Measurements from ENCODE around the gene GGA1. TPM values are rescaled to one million over a fixed set of nuclear protein-coding genes. Genes with fewer than 3 reads are reported as not detected.

Gene GGA1
- total and polyA plus RNA-seq, 2 of the 4 experiments (the other 2 are of a cell fraction), result 17.2 to 48.5 TPM

GRCh38 chr22:37654563-37655251, 46.1 kb downstream of the GGA1 start:
- Histone ChIP-seq H2AK9ac (replicated peaks; ENCODE audit: low read depth, low read length, poor library complexity) (peak overlapping the region; percentile 70), H3K9ac (ENCODE audit: low read depth, low read length) (no peak overlapping the region), H2BK15ac (ENCODE audit: low read depth, low read length) (no peak overlapping the region), H3K4me3 (ENCODE audit: insufficient read depth, low read depth, low read length) (no peak overlapping the region), H2BK5ac (ENCODE audit: low read depth, low read length, poor library complexity, severe bottlenecking) (no peak overlapping the region), H3K4ac (ENCODE audit: low read depth, low read length) (no peak overlapping the region), H3K36me3 (ENCODE audit: control insufficient read depth, insufficient read depth, low read length) (peaks cover 35% of the 10 kb centered on the region), H3K27me3 (ENCODE audit: control insufficient read depth, insufficient read depth, low read length) (no peaks in the 10 kb centered on the region), H2BK120ac (ENCODE audit: low read depth, low read length) (no peak overlapping the region), H3K79me1 (ENCODE audit: low read depth in 1 of 2, low read length in 2 of 2) (peaks cover 6 to 7% of the 10 kb centered on the region in 2 experiments; a peak in 3 of 4 replicates), H3K4me1 (ENCODE audit: control insufficient read depth, insufficient read depth, low read length) (peaks cover 7% of the 10 kb centered on the region), H3K18ac (ENCODE audit: low read depth, low read length) (no peak overlapping the region), H4K5ac (ENCODE audit: low read depth, low read length) (no peak overlapping the region), H3K14ac (replicated peaks; ENCODE audit: low read depth, low read length) (no peak overlapping the region), H3K23ac (ENCODE audit: low read depth, low read length) (no peak overlapping the region), H3K9me1 (ENCODE audit: insufficient read depth, low read length) (peaks cover 4% of the 10 kb centered on the region), H4K91ac (ENCODE audit: insufficient read depth, low read depth, low read length) (no peak overlapping the region), H3K56ac (ENCODE audit: extremely low read depth, insufficient read depth, low read length) (no peak overlapping the region), H3K9me3 (ENCODE audit: control insufficient read depth, insufficient read depth, low read length) (no peaks in the 10 kb centered on the region), H3K4me2 (ENCODE audit: low read depth, low read length) (no peak overlapping the region), H2BK20ac (ENCODE audit: low read depth, low read length) (no peak overlapping the region), H4K8ac (ENCODE audit: low read depth in 2 of 2, low read length in 2 of 2) (no peak overlapping the region), H2AFZ (replicated peaks; ENCODE audit: low read length, poor library complexity) (no peak overlapping the region), H2AK5ac (ENCODE audit: low read depth, low read length) (no peak overlapping the region), H3K27ac (ENCODE audit: insufficient read depth, low read length) (no peak overlapping the region), H4K20me1 (ENCODE audit: insufficient read depth, low read length) (peaks cover 6% of the 10 kb centered on the region)
- 90% methylated on average over 5 of the region's 14 CpGs; no CpG with 5 or more reads in 1 of the 2 experiments for WGBS, 2 experiments (ENCODE audit: extremely low coverage in 2 of 2, insufficient read length in 1 of 2)
- intact Hi-C loops (cut with micrococcal nuclease) (no loop called here), in situ Hi-C loops (cut with MboI; ENCODE audit: low sequenced_read_pairs) (no loop called here), dilution Hi-C loops (cut with HindIII; ENCODE audit: low sequenced_read_pairs, unreplicated experiment) (no loop called here)
- no TSS peak for BruUV-seq (replicated peaks)
- ATAC-seq (ENCODE audit: low read depth) (no peak), DNase-seq (no peak)
- TF ChIP-seq RAD21 (IDR thresholded peaks at IDR 0.05; ENCODE audit: low read length) (no peak), MAFK (IDR thresholded peaks at IDR 0.05; ENCODE audit: low read depth, low read length) (no peak), RCOR1 (IDR thresholded peaks at IDR 0.05; ENCODE audit: insufficient replicate concordance, low read length) (no peak)
- ChIA-PET CTCF (no interaction called here), POLR2A (ENCODE audit: unreplicated experiment) (no interaction called here)

Data from IMR-90 (cell line).